Measurements from ENCODE around the gene CLK4.

DNA sequence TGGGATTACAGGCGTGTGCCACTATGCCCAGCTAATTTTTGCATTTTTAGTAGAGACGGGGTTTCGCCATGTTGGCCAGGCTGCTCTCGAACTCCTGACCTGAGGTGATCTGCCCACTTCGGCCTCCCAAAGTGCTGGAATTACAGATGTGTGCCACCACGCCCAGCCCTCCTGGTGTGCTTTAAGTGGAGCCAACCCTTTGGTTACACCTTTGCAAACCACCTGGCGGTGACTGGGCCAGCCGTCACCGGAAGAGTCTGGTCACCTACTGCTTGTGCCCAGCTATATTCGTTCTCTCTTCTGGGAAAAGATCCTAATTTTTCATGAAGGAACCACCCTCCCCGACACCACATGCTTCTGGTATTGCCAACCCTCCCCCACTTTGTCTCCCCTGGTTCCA is 72.5 kb downstream of the CLK4 start:
- TF ChIP-seq EHMT2 (IDR thresholded peaks at IDR 0.05; ENCODE audit: low read depth), result no peak
- TF ChIP-seq, protein P1, sequence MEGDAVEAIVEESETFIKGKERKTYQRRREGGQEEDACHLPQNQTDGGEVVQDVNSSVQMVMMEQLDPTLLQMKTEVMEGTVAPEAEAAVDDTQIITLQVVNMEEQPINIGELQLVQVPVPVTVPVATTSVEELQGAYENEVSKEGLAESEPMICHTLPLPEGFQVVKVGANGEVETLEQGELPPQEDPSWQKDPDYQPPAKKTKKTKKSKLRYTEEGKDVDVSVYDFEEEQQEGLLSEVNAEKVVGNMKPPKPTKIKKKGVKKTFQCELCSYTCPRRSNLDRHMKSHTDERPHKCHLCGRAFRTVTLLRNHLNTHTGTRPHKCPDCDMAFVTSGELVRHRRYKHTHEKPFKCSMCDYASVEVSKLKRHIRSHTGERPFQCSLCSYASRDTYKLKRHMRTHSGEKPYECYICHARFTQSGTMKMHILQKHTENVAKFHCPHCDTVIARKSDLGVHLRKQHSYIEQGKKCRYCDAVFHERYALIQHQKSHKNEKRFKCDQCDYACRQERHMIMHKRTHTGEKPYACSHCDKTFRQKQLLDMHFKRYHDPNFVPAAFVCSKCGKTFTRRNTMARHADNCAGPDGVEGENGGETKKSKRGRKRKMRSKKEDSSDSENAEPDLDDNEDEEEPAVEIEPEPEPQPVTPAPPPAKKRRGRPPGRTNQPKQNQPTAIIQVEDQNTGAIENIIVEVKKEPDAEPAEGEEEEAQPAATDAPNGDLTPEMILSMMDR (IDR thresholded peaks at IDR 0.05), result no peak
